DOHH2 (cell line): ENCODE results near the gene ADAM10.

Source experiments
- H3F3A ChIP-seq: fragments of 200-600 bp; sonication (generic), shearing (Covaris generic); 2 replicates; pipeline ENCODE4 v1.6.0; 2016; ENCODE audit warnings: antibody characterized with exemption, mild to moderate bottlenecking; ENCODE audit not compliant: control insufficient read depth, insufficient read depth
- H3K27ac ChIP-seq: fragments of 200-600 bp; sonication (generic); 2 replicates; pipeline ENCODE4 v1.5.1; 2014; ENCODE audit warnings: low read depth, mild to moderate bottlenecking, low read length, moderate library complexity
- H3K27me3 ChIP-seq: fragments of 200-600 bp; sonication (generic); 2 replicates; pipeline ENCODE4 v1.6.1; 2014; ENCODE audit warnings: mild to moderate bottlenecking, low read length, mixed read lengths; ENCODE audit not compliant: control insufficient read depth
- H3K36me3 ChIP-seq: fragments of 200-600 bp; sonication (generic); 2 replicates; pipeline ENCODE4 v1.6.1; 2014; ENCODE audit warnings: mild to moderate bottlenecking, low read length, moderate library complexity, mixed read lengths; ENCODE audit not compliant: control insufficient read depth
- H3K4me1 ChIP-seq: fragments of 200-600 bp; sonication (generic); 2 replicates; pipeline ENCODE4 v1.6.1; 2014; ENCODE audit warnings: mild to moderate bottlenecking, low read length, mixed read lengths; ENCODE audit not compliant: control insufficient read depth
- H3K4me2 ChIP-seq: fragments of 200-600 bp; sonication (generic); 2 replicates; pipeline ENCODE4 v1.6.0; 2014; ENCODE audit warnings: mild to moderate bottlenecking, low read length, moderate library complexity
- H3K4me3 ChIP-seq: fragments of 200-600 bp; sonication (generic); 2 replicates; pipeline ENCODE4 v1.5.1; 2014; ENCODE audit warnings: mild to moderate bottlenecking, low read length, mixed read lengths
- H3K79me2 ChIP-seq: fragments of 200-600 bp; sonication (generic); 2 replicates; pipeline ENCODE4 v1.6.1; 2014; ENCODE audit warnings: mild to moderate bottlenecking, low read length, mixed read lengths; ENCODE audit not compliant: control insufficient read depth
- H3K9me2 ChIP-seq: fragments of 200-600 bp; sonication (generic); replicated peaks from 2 replicates; pipeline ENCODE4 v1.6.1; 2014; ENCODE audit warnings: mild to moderate bottlenecking, low read length, mixed read lengths; ENCODE audit not compliant: control insufficient read depth
- H3K9me3 ChIP-seq: fragments of 200-600 bp; sonication (generic); 2 replicates; pipeline ENCODE4 v1.6.1; 2014; ENCODE audit warnings: antibody characterized with exemption, low read length, mixed read lengths; ENCODE audit not compliant: control insufficient read depth, insufficient read depth
- H4K20me1 ChIP-seq: fragments of 200-600 bp; sonication (generic); 2 replicates; pipeline ENCODE4 v1.6.0; 2014; ENCODE audit warnings: low read depth, mild to moderate bottlenecking, antibody characterized with exemption, low read length, moderate library complexity; ENCODE audit not compliant: control insufficient read depth, insufficient read depth
- CTCF ChIP-seq: fragments of 200-600 bp; sonication (generic); IDR thresholded peaks from one replicate; pipeline ENCODE4 v1.5.1; 2014; ENCODE audit warnings: antibody characterized with exemption, mild to moderate bottlenecking, low read depth, low read length; ENCODE audit not compliant: poor library complexity, severe bottlenecking
- EZH2phosphoT487 ChIP-seq: fragments of 200-600 bp; sonication (generic); IDR thresholded peaks from 2 replicates; pipeline ENCODE4 v1.6.1; 2017; ENCODE audit warnings: borderline replicate concordance, mild to moderate bottlenecking, antibody characterized with exemption, low read length, moderate library complexity, mixed read lengths

ADAM10 gene

DNA sequence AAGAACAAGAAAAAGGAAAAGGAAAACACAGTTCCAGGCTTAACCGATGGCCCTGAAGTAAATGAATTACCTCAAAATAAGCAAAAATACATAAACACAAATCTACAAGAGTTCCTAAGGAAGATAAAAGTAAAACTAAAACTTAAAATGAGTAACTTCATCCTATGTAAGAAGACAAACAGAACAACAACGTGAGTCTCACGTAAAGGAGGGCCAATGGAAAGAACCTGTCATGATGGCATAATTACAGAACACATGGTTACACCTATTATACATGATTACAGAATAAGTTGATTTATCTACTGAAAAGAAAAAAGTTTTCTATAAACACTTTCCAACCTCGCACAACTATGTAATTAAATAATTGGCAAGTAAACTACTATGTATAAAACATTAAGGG, 42.1 kb downstream of the ADAM10 start:
- Histone ChIP-seq H3K36me3 (no peaks in the 10 kb centered on the region), H3K79me2 (peaks cover 24% of the 10 kb centered on the region), H3K4me1 (no peaks in the 10 kb centered on the region), H3K27ac (no peak overlapping the region), H3K9me2 (no peaks in the 10 kb centered on the region), H4K20me1 (no peaks in the 10 kb centered on the region), H3F3A (no peaks in the 10 kb centered on the region), H3K9me3 (no peaks in the 10 kb centered on the region), H3K4me3 (no peak overlapping the region), H3K4me2 (no peak overlapping the region), H3K27me3 (no peaks in the 10 kb centered on the region)
- TF ChIP-seq CTCF (no peak), EZH2phosphoT487 (no peak)

GRCh38 chr15:58705105-58705504, 44.4 kb downstream of the ADAM10 start:
- H3K36me3 ChIP-seq: peaks cover 5% of the 10 kb centered on the region

DNA sequence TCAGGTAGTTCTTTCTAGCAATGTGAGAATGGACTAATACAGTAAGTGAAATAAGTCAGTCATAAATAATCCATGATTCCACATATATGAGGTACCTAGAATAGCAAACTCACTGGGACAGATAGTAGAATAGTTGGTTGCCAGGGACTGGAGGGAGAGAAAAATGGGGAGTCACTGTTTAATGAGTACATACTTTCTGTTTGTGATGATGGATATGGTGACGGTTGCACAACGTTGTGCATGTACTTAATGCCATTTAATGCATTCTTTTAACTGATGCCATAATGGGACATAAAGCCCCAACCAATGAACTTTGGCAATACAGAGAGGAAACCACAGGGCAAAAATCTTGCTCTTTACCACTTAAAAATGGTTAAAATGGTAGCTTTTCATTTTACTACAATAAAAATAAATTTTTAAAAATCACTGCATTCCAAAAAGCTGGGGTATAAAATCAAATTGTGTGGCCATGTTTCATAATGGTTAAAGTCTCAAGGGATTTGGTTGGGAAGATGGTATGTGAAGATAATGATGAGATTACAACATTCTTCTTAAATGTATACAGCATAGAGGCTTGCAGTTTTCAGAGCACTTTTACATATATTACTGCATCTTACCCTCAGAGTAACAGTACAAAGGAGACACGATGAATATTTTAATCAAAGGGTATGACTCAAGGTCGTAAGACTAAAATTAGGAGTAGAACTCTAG, 45.2 kb downstream of the ADAM10 start:
- Histone ChIP-seq H3K9me2 (no peaks in the 10 kb centered on the region), H3K9me3 (no peaks in the 10 kb centered on the region), H3K27ac (no peak overlapping the region), H3F3A (no peaks in the 10 kb centered on the region), H3K79me2 (peaks cover 38% of the 10 kb centered on the region), H3K4me2 (no peak overlapping the region), H4K20me1 (no peaks in the 10 kb centered on the region), H3K4me3 (no peak overlapping the region), H3K4me1 (no peaks in the 10 kb centered on the region), H3K36me3 (peaks cover 6% of the 10 kb centered on the region), H3K27me3 (no peaks in the 10 kb centered on the region)
- TF ChIP-seq CTCF (no peak), EZH2phosphoT487 (no peak)

More at GRCh38 chr15:58705105-58705504, 44.4 kb downstream of the ADAM10 start:
- Histone ChIP-seq H3K4me1 (no peaks in the 10 kb centered on the region), H3F3A (no peaks in the 10 kb centered on the region), H3K79me2 (peaks cover 30% of the 10 kb centered on the region), H3K27ac (no peak overlapping the region), H3K27me3 (no peaks in the 10 kb centered on the region), H3K4me2 (no peak overlapping the region), H3K4me3 (no peak overlapping the region), H3K9me2 (no peaks in the 10 kb centered on the region), H3K9me3 (no peaks in the 10 kb centered on the region), H4K20me1 (no peaks in the 10 kb centered on the region)
- TF ChIP-seq EZH2phosphoT487 (no peak), CTCF (no peak)
